GM12878 (cell line): ENCODE data around the gene ZNF544. TPM values are rescaled to one million over a fixed set of nuclear protein-coding genes. Genes with fewer than 3 reads are reported as not detected.

Experiments
- ATAC-seq: fragments of 200-7000 bp; cut with Tn5 transposase; 3 replicates; pipeline ENCODE4 v1.9.1; 2020; ENCODE audit warnings: mild to moderate bottlenecking, moderate library complexity
- BruUV-seq: library from RNA; stranded (reverse); fragments of 400-500 nt; replicated peaks from 2 replicates; lab custom pipeline; 2021; lab: Mats Ljungman, UMichigan
- CTCF ChIA-PET: fragments of 300-600 bp; sonication (Branson Sonifier 250); formaldehyde crosslinking; extraction: SDS; loops from one replicate; lab custom pipeline; 2021; ENCODE audit warnings: inconsistent platforms; lab: Yijun Ruan, JAX
- POLR2A ChIA-PET: fragments of 350-600 bp; formaldehyde crosslinking; extraction: SDS; loops from one replicate; lab custom pipeline; 2021; ENCODE audit warnings: inconsistent platforms; lab: Charles Lee
- RAD21 ChIA-PET: fragments of 300-600 bp; sonication (Branson Sonifier 250); formaldehyde crosslinking; loops from one replicate; lab custom pipeline; 2023; ENCODE audit warnings: antibody characterized with exemption; ENCODE audit not compliant: unreplicated experiment; lab: Charles Lee
- SMC1A ChIA-PET: fragments of 300-600 bp; sonication (Branson Sonifier 250); formaldehyde crosslinking; loops from one replicate; lab custom pipeline; 2023; ENCODE audit not compliant: unreplicated experiment, uncharacterized antibody; lab: Charles Lee
- DNase-seq: peaks from one replicate; pipeline ENCODE4 v3.0.0-alpha.2; 2011; ENCODE audit warnings: low read depth, low spot score
- FAIRE-seq: peaks from 3 replicates; lab custom pipeline; 2011; peaks lifted over from hg19 to GRCh38; lab: Jason Lieb, UNC
- H2AFZ ChIP-seq: 2 replicates; pipeline ENCODE4 v1.6.0; 2011; ENCODE audit warnings: low read depth, low read length, control low read depth; ENCODE audit not compliant: control insufficient read depth
- H3K27ac ChIP-seq: 2 replicates; pipeline ENCODE4 v1.5.1; 2011; ENCODE audit warnings: control low read depth; ENCODE audit not compliant: control insufficient read depth, insufficient read depth
- H3K27me3 ChIP-seq, 2 experiments: replicated peaks in 1 of 2; 2 replicates each; pipeline versions ENCODE4 v1.6.0 to v1.6.1; 2011; ENCODE audit warnings: low read length in 1 of 2; ENCODE audit not compliant: control insufficient read depth in 2 of 2, insufficient read depth in 2 of 2
- H3K36me3 ChIP-seq, 2 experiments: 2 replicates each; pipeline ENCODE4 v1.5.1; 2011; ENCODE audit warnings: low read length in 1 of 2; ENCODE audit not compliant: control insufficient read depth in 2 of 2, insufficient read depth in 2 of 2
- H3K4me1 ChIP-seq: 2 replicates; pipeline ENCODE4 v1.6.1; 2011; ENCODE audit warnings: mild to moderate bottlenecking, low read length, moderate library complexity, mixed read lengths; ENCODE audit not compliant: control insufficient read depth, insufficient read depth
- H3K4me2 ChIP-seq: 2 replicates; pipeline ENCODE4 v1.6.0; 2011; ENCODE audit warnings: control low read depth; ENCODE audit not compliant: control insufficient read depth, insufficient read depth
- H3K4me3 ChIP-seq: fragments of 200-600 bp; sonication (generic); 2 replicates; pipeline ENCODE4 v1.5.1; 2016
- H3K79me2 ChIP-seq: 2 replicates; pipeline ENCODE4 v1.6.0; 2011; ENCODE audit warnings: low read length; ENCODE audit not compliant: control insufficient read depth, insufficient read depth
- H3K9ac ChIP-seq: 2 replicates; pipeline ENCODE4 v1.8.0; 2011; ENCODE audit warnings: low read length, control low read depth, mixed read lengths; ENCODE audit not compliant: control insufficient read depth, insufficient read depth
- H3K9me3 ChIP-seq: replicated peaks from 3 replicates; pipeline ENCODE4 v1.5.1; 2011; ENCODE audit warnings: mild to moderate bottlenecking, low read length; ENCODE audit not compliant: control insufficient read depth, insufficient read depth
- H4K20me1 ChIP-seq: 2 replicates; pipeline ENCODE4 v1.6.0; 2011; ENCODE audit not compliant: control insufficient read depth, insufficient read depth
- ATF3 ChIP-seq: IDR thresholded peaks from 2 replicates; pipeline ENCODE4 v1.6.1; 2011; ENCODE audit warnings: low read depth, mild to moderate bottlenecking, low read length, moderate library complexity, borderline replicate concordance; ENCODE audit errors: extremely low read depth
- BHLHE40 ChIP-seq, 2 experiments: fragments of 450-650 bp in 1 of 2; IDR thresholded peaks; 2 replicates each; pipeline ENCODE4 v1.6.1; 2011 to 2017; ENCODE audit warnings: low read depth in 2 of 2, borderline replicate concordance in 1 of 2, improper control_type of control experiment in 1 of 2, low read length in 1 of 2, mild to moderate bottlenecking in 1 of 2
- CHD2 ChIP-seq: IDR thresholded peaks from 2 replicates; pipeline ENCODE4 v1.6.1; 2011; ENCODE audit warnings: low read depth, low read length, improper control_type of control experiment, borderline replicate concordance
- CREM ChIP-seq: IDR thresholded peaks from 2 replicates; pipeline ENCODE4 v1.6.1; 2014; ENCODE audit warnings: antibody characterized with exemption, low read depth
- HCFC1 ChIP-seq: fragments of 150-350 bp; IDR thresholded peaks from 2 replicates; pipeline ENCODE4 v1.6.1; 2014; ENCODE audit warnings: low read length
- HDAC6 ChIP-seq: fragments of 200-600 bp; sonication (generic); IDR thresholded peaks from one replicate; pipeline ENCODE4 v1.8.0; 2017; ENCODE audit warnings: antibody characterized with exemption; ENCODE audit not compliant: unreplicated experiment
- JUNB ChIP-seq: IDR thresholded peaks from 2 replicates; pipeline ENCODE4 v1.6.1; 2016; ENCODE audit warnings: antibody characterized with exemption, mild to moderate bottlenecking
- LARP7 ChIP-seq: fragments of 450-650 bp; IDR thresholded peaks from 2 replicates; pipeline ENCODE4 v1.6.1; 2017; ENCODE audit warnings: mild to moderate bottlenecking
- NFXL1 ChIP-seq: fragments of 450-650 bp; IDR thresholded peaks from 2 replicates; pipeline ENCODE4 v1.6.1; 2017; ENCODE audit warnings: antibody characterized with exemption, mild to moderate bottlenecking, borderline replicate concordance
- PKNOX1 ChIP-seq: fragments of 450-650 bp; IDR thresholded peaks from 2 replicates; pipeline ENCODE4 v1.6.1; 2016; ENCODE audit warnings: mild to moderate bottlenecking
- PRDM15 ChIP-seq: fragments of 450-650 bp; formaldehyde crosslinking; IDR thresholded peaks from 2 replicates; pipeline ENCODE4 v1.4.0; 2020; ENCODE audit warnings: mild to moderate bottlenecking, moderate library complexity
- RELB ChIP-seq: fragments of 450-650 bp; IDR thresholded peaks from 2 replicates; pipeline ENCODE4 v1.6.1; 2017; ENCODE audit warnings: low read depth, mild to moderate bottlenecking, moderate library complexity
- SIX5 ChIP-seq: IDR thresholded peaks from 2 replicates; pipeline ENCODE4 v1.6.1; 2011; ENCODE audit warnings: mild to moderate bottlenecking, low read depth, low read length, moderate library complexity; ENCODE audit not compliant: severe bottlenecking
- ZBED1 ChIP-seq: IDR thresholded peaks from 2 replicates; pipeline ENCODE4 v1.6.1; 2016; ENCODE audit warnings: borderline replicate concordance
- ZNF274 ChIP-seq: IDR thresholded peaks from one replicate; pipeline ENCODE4 v1.8.0; 2011; ENCODE audit not compliant: insufficient read length, insufficient read depth
- WGBS: methylation state at CpG from one replicate; pipeline ENCODE4 v1.1.6; 2016; ENCODE audit warnings: low lambda C conversion rate; ENCODE audit not compliant: insufficient replicate concordance, insufficient coverage; ENCODE audit errors: missing lambda C conversion rate; 5-methylcytosine and 5-hydroxymethylcytosine counted together
- in situ Hi-C: fragments of 300-500 bp; cut with MboI; formaldehyde crosslinking; loops from 9 replicates; pipeline ENCODE4 v1.14.3; 2018; ENCODE audit warnings: mixed read lengths
- intact Hi-C: fragments of 100-400 bp; cut with micrococcal nuclease; formaldehyde crosslinking; loops from one replicate; pipeline ENCODE4 v1.14.2; 2022; ENCODE audit not compliant: unreplicated experiment
- polyA plus RNA-seq, 11 experiments: library from polyadenylated mRNA; depleted of rRNA in 4 of 11; unstranded in 6 of 11; stranded (reverse) in 5 of 11; fragments of >200 nt; fragmentation: Nextera tagmentation in 4 of 11; fragmentation: Illumina TruSeq in 1 of 11; extraction: Ambion mirVana in 4 of 11; extraction: Trizol in 1 of 11; gene quantifications; 1 replicate in 1 of 11; 2 replicates in 10 of 11; pipeline versions ENCODE4 v1.2.1 to v1.2.3, GENCODE V29; 2011 to 2016; ENCODE audit warnings: inconsistent platforms in 2 of 11, missing spikeins in 2 of 11, low read depth in 1 of 11
- total RNA-seq, 4 experiments: library from RNA; depleted of rRNA in 3 of 4; stranded (reverse); fragments of >200 nt in 3 of 4; fragmentation: Illumina TruSeq in 1 of 4; extraction: Trizol in 1 of 4; gene quantifications; 2 replicates each; pipeline versions ENCODE4 v1.2.1 to v1.2.3, GENCODE V29; 2013 to 2021

ZNF544 gene
- total and polyA plus RNA-seq, 10 of the 15 experiments (the other 5 are each of a cell fraction or from before 2014, with no cell fraction given): 27.3 to 70.1 (median 42.6) TPM

GRCh38 chr19:58278541-58279041 is 49.9 kb downstream of the ZNF544 start, which contains the start of gene ZNF8:
Gene ZNF8 (plus strand): TSS chr19:58278955. CDS start chr19:58279082, 127 bp downstream.
- H4K20me1 ChIP-seq: no peaks in the 10 kb centered on the region
- CTCF ChIA-PET: no interaction called here
- in situ Hi-C loops: loop anchor here (10.0 kb wide), 1 partner anchor 1864 kb away; no protein-coding TSS in a partner anchor
- H3K9ac ChIP-seq: peak within 1 kb of the TSS; percentile 84
- SMC1A ChIA-PET: interaction anchor here (0.6 to 1.0 kb wide), 2 partner anchors 22 to 71 kb away, joined by 3 to 4 read pairs; no protein-coding TSS in a partner anchor
- RAD21 ChIA-PET: interaction anchor here (0.9 kb wide), 1 partner anchor 161 kb away, joined by 3 read pairs; the partner anchor contains the start of gene ZNF132
- BruUV-seq: no TSS peak
- ATAC-seq (peak; percentile 99), FAIRE-seq (peak; percentile 91), DNase-seq (peak; percentile 93)
- no peaks in the 10 kb centered on the region for H3K36me3 ChIP-seq
- H3K27ac ChIP-seq: peak within 1 kb of the TSS; percentile 70
- under 1% methylated on average over 42 of the region's 42 CpGs for WGBS
- peaks cover 4% of the 10 kb centered on the region for H3K9me3 ChIP-seq
- H3K4me3 ChIP-seq: peak within 1 kb of the TSS; percentile 83
- H3K27me3 ChIP-seq: no peaks in the 10 kb centered on the region
- POLR2A ChIA-PET: interaction anchor here (0.6 to 1.1 kb wide), 6 partner anchors 9 to 241 kb away, joined by 3 to 5 read pairs (median 3); partner anchors contain the start of gene ZBTB45
- no peaks in the 10 kb centered on the region; the same call in 1 of the 2 replicates for H3K4me1 ChIP-seq
- intact Hi-C loops: loop anchor here (2.0 kb wide), 1 partner anchor 532 kb away; the partner anchor contains the start of gene ZNF776
- H3K79me2 ChIP-seq: peaks cover 18% of the 10 kb centered on the region
- H3K4me2 ChIP-seq: peak within 1 kb of the TSS; percentile 93
- peak within 1 kb of the TSS; percentile 88 for H2AFZ ChIP-seq
- peak; percentile 46 to 75; a peak in 3 of 4 replicates for TF ChIP-seq BHLHE40 (IDR thresholded peaks at IDR 0.05; ENCODE audit: borderline replicate concordance in 1 of 2, low read depth in 2 of 2, low read length in 1 of 2)
- TF ChIP-seq HDAC6: no peak
- TF ChIP-seq LARP7: no peak
- TF ChIP-seq ZNF274: no peak
- TF ChIP-seq CHD2: peak; percentile 95
- TF ChIP-seq PRDM15 (CRISPR knock-in tag): no peak
- peak; percentile 28; the same call in 1 of the 2 replicates for TF ChIP-seq ZBED1
- TF ChIP-seq ATF3: no peak
- TF ChIP-seq HCFC1: peak; percentile 88
- TF ChIP-seq CREM: peak; percentile 47; the same call in 1 of the 2 replicates
- peak; percentile 88 for TF ChIP-seq PKNOX1
- TF ChIP-seq JUNB: no peak; the same call in 1 of the 2 replicates
- peak; percentile 80 for TF ChIP-seq SIX5
- peak; percentile 58; the same call in 1 of the 2 replicates for TF ChIP-seq RELB
- TF ChIP-seq NFXL1: no peak
